A549 (cell line): ENCODE measurements around the gene TMEM120B. TPM values are rescaled to one million over a fixed set of nuclear protein-coding genes. Genes with fewer than 3 reads are reported as not detected.

Source experiments
- ATAC-seq, 2 experiments: fragments of 200-7000 bp in 1 of 2; fragments of >200 bp in 1 of 2; cut with Nextera tagmentation in 1 of 2; cut with Tn5 transposase in 1 of 2; 3 replicates each; pipeline versions ENCODE4 v1.8.0 to v1.9.1; 2018 to 2020; ENCODE audit warnings: mild to moderate bottlenecking in 1 of 2, moderate library complexity in 1 of 2
- CTCF ChIA-PET: fragments of 300-600 bp; sonication (Branson Sonifier 250); formaldehyde crosslinking; extraction: SDS; loops from one replicate; lab custom pipeline; 2021; ENCODE audit warnings: antibody characterized with exemption, inconsistent platforms; lab: Yijun Ruan, JAX
- POLR2A ChIA-PET: fragments of 350-600 bp; formaldehyde crosslinking; extraction: SDS; loops from one replicate; lab custom pipeline; 2021; ENCODE audit warnings: antibody characterized with exemption, inconsistent platforms; lab: Yijun Ruan, JAX
- DNase-seq, 2 experiments: peaks; one replicate each; pipeline versions ENCODE4 v3.0.0 to v3.0.0-alpha.2; 2011 to 2016; ENCODE audit warnings: low read depth in 1 of 2, low spot score in 1 of 2
- FAIRE-seq: peaks from 2 replicates; lab custom pipeline; 2011; peaks lifted over from hg19 to GRCh38; lab: Jason Lieb, UNC
- H3K27ac ChIP-seq, 2 experiments: fragments of >200 bp; sonication (Bioruptor Twin); formaldehyde crosslinking; 3 replicates each; pipeline ENCODE4 v1.5.1; 2016 to 2017
- H3K4me1 ChIP-seq: fragments of >200 bp; sonication (Bioruptor Twin); formaldehyde crosslinking; 3 replicates; pipeline ENCODE4 v1.6.1; 2016
- H3K4me2 ChIP-seq: fragments of >200 bp; sonication (Bioruptor Twin); formaldehyde crosslinking; 3 replicates; pipeline ENCODE4 v1.6.1; 2016
- H3K4me3 ChIP-seq: fragments of >200 bp; sonication (Bioruptor Twin); formaldehyde crosslinking; 3 replicates; pipeline ENCODE4 v1.5.1; 2016
- H3K9me3 ChIP-seq: fragments of >200 bp; sonication (Bioruptor Twin); formaldehyde crosslinking; 3 replicates; pipeline ENCODE4 v1.6.1; 2016
- BCL3 ChIP-seq: fragments of >200 bp; sonication (Bioruptor Twin); formaldehyde crosslinking; IDR thresholded peaks from 3 replicates; pipeline ENCODE4 v1.6.1; 2016
- CBX2 ChIP-seq: fragments of 200-600 bp; sonication (generic); IDR thresholded peaks from 2 replicates; pipeline ENCODE4 v1.6.1; 2016; ENCODE audit warnings: low read depth, mild to moderate bottlenecking, borderline replicate concordance
- CTCF ChIP-seq: fragments of >200 bp; sonication (Bioruptor Twin); formaldehyde crosslinking; IDR thresholded peaks from 3 replicates; pipeline ENCODE4 v1.5.1; 2016
- E2F6 ChIP-seq: IDR thresholded peaks from 2 replicates; pipeline ENCODE4 v1.6.1; 2012; ENCODE audit warnings: low read depth, borderline replicate concordance
- EHF ChIP-seq: fragments of 250-450 bp; sonication (Bioruptor Pico); IDR thresholded peaks from 2 replicates; pipeline ENCODE4 v1.5.0; 2020; ENCODE audit warnings: mild to moderate bottlenecking
- EHMT2 ChIP-seq: fragments of 200-600 bp; sonication (generic); IDR thresholded peaks from 2 replicates; pipeline ENCODE4 v1.6.1; 2016; ENCODE audit warnings: antibody characterized with exemption, low read depth, mild to moderate bottlenecking, moderate library complexity
- EP300 ChIP-seq, 2 experiments: fragments of >200 bp; sonication (Bioruptor Twin); formaldehyde crosslinking; IDR thresholded peaks; 2 replicates in 1 of 2; 3 replicates in 1 of 2; pipeline ENCODE4 v1.6.1; 2016 to 2017
- FOXS1 ChIP-seq: fragments of 250-450 bp; sonication (Bioruptor Pico); IDR thresholded peaks from 2 replicates; pipeline ENCODE4 v1.5.0; 2020; ENCODE audit warnings: mild to moderate bottlenecking, moderate library complexity
- HMGXB4 ChIP-seq: fragments of 250-450 bp; sonication (Bioruptor Pico); IDR thresholded peaks from 2 replicates; pipeline ENCODE4 v1.5.0; 2021; ENCODE audit warnings: mild to moderate bottlenecking, moderate library complexity, borderline replicate concordance
- HOXA7 ChIP-seq: fragments of 250-450 bp; sonication (Bioruptor Pico); IDR thresholded peaks from 2 replicates; pipeline ENCODE4 v1.5.0; 2020; ENCODE audit warnings: mild to moderate bottlenecking, moderate library complexity
- HOXB13 ChIP-seq: fragments of 250-450 bp; sonication (Bioruptor Pico); IDR thresholded peaks from 2 replicates; pipeline ENCODE4 v1.5.0; 2020; ENCODE audit warnings: low read depth, mild to moderate bottlenecking, moderate library complexity
- HOXB5 ChIP-seq: fragments of 250-450 bp; sonication (Bioruptor Pico); IDR thresholded peaks from 2 replicates; pipeline ENCODE4 v1.5.0; 2020; ENCODE audit warnings: mild to moderate bottlenecking, moderate library complexity
- KDM1A ChIP-seq: fragments of 200-600 bp; sonication (generic); IDR thresholded peaks from 2 replicates; pipeline ENCODE4 v1.6.1; 2016; ENCODE audit warnings: low read depth, mild to moderate bottlenecking
- KDM5A ChIP-seq: fragments of 200-600 bp; sonication (generic); IDR thresholded peaks from 2 replicates; pipeline ENCODE4 v1.6.1; 2016; ENCODE audit warnings: antibody characterized with exemption, mild to moderate bottlenecking
- MAFK ChIP-seq: fragments of 450-650 bp; IDR thresholded peaks from 2 replicates; pipeline ENCODE4 v1.6.1; 2014; ENCODE audit not compliant: partially characterized antibody
- MYC ChIP-seq: IDR thresholded peaks from 2 replicates; pipeline ENCODE4 v1.6.1; 2012; ENCODE audit warnings: mild to moderate bottlenecking, inconsistent platforms, low read length, improper control_type of control experiment, borderline replicate concordance
- POLR2AphosphoS2 ChIP-seq: conservative IDR thresholded peaks from 2 replicates; pipeline ENCODE4 v1.6.1; 2012; ENCODE audit warnings: low read length, improper control_type of control experiment, inconsistent platforms
- RCOR1 ChIP-seq: fragments of 150-350 bp; IDR thresholded peaks from 2 replicates; pipeline ENCODE4 v1.6.1; 2014; ENCODE audit warnings: antibody characterized with exemption, low read length, low read depth
- REST ChIP-seq: fragments of 200-600 bp; sonication (generic); IDR thresholded peaks from 2 replicates; pipeline ENCODE4 v1.6.1; 2016; ENCODE audit warnings: antibody characterized with exemption, mild to moderate bottlenecking, moderate library complexity
- RNF2 ChIP-seq: fragments of 200-600 bp; sonication (generic); IDR thresholded peaks from 2 replicates; pipeline ENCODE4 v1.6.1; 2016; ENCODE audit warnings: low read depth, mild to moderate bottlenecking, antibody characterized with exemption, moderate library complexity, borderline replicate concordance
- SMC3 ChIP-seq: fragments of >200 bp; sonication (Bioruptor Twin); formaldehyde crosslinking; IDR thresholded peaks from 3 replicates; pipeline ENCODE4 v1.6.1; 2018; ENCODE audit warnings: inconsistent platforms
- TFCP2L1 ChIP-seq: fragments of 250-450 bp; sonication (Bioruptor Pico); IDR thresholded peaks from 2 replicates; pipeline ENCODE4 v1.5.0; 2021; ENCODE audit warnings: mild to moderate bottlenecking
- TP53 ChIP-seq: fragments of 250-450 bp; sonication (Bioruptor Pico); IDR thresholded peaks from 2 replicates; pipeline ENCODE4 v1.5.0; 2021; ENCODE audit warnings: mild to moderate bottlenecking, moderate library complexity
- USF2 ChIP-seq: fragments of 450-650 bp; IDR thresholded peaks from 2 replicates; pipeline ENCODE4 v1.6.1; 2014; ENCODE audit warnings: antibody characterized with exemption
- ZC3H11A ChIP-seq: fragments of 450-650 bp; IDR thresholded peaks from 2 replicates; pipeline ENCODE4 v1.6.1; 2014; ENCODE audit warnings: antibody characterized with exemption, mild to moderate bottlenecking
- ZSCAN20 ChIP-seq: fragments of 250-450 bp; sonication (Bioruptor Pico); IDR thresholded peaks from 2 replicates; pipeline ENCODE4 v1.8.0; 2022; ENCODE audit warnings: mild to moderate bottlenecking, moderate library complexity
- WGBS: methylation state at CpG from one replicate; pipeline ENCODE4 v1.1.6; 2017; ENCODE audit errors: missing lambda C conversion rate; 5-methylcytosine and 5-hydroxymethylcytosine counted together
- polyA plus RNA-seq, 4 experiments: library from polyadenylated mRNA; depleted of rRNA in 3 of 4; stranded (reverse); fragments of >200 nt; fragmentation: RNase III in 1 of 4; extraction: RNeasy Plus Mini Kit Qiagen cat#74134 plus additional on column Dnase treatment in 1 of 4; gene quantifications; 2 replicates in 3 of 4; 3 replicates in 1 of 4; pipeline ENCODE4 v1.2.3, GENCODE V29; 2011 to 2017

Gene TMEM120B
- polyA plus RNA-seq, 2 of the 4 experiments (the other 2 are of a cell fraction) = 10.6 to 13.2 TPM

GRCh38 chr12:121776190-121777098 is 63.9 kb downstream of the TMEM120B start (continued):
- TF ChIP-seq HMGXB4 (no peak), RNF2 (no peak), TFCP2L1 (peak; percentile 20), CBX2 (no peak), FOXS1 (CRISPR knock-in tag) (no peak), EP300 (IDR thresholded peaks at IDR 0.05) (no peak), EHMT2 (no peak), SMC3 (peak; percentile 94), E2F6 (no peak), TP53 (CRISPR knock-in tag) (no peak), MYC (0 out of 2 replicates have a peak, but pooled peaks have one; percentile 35), CTCF (peak; percentile 91), POLR2AphosphoS2 (peak; percentile 88; the same call in 1 of the 2 replicates), USF2 (no peak), KDM5A (no peak), KDM1A (no peak), ZSCAN20 (CRISPR knock-in tag) (no peak), MAFK (no peak)

- POLR2A ChIA-PET = interaction anchor here (0.9 kb wide), 1 partner anchor 15 kb away, joined by 3 read pairs; no protein-coding TSS in a partner anchor
- TF ChIP-seq HOXA7 (CRISPR knock-in tag) (no peak), EP300 (IDR thresholded peaks at IDR 0.05) (no peak), ZSCAN20 (CRISPR knock-in tag) (no peak), REST (no peak), HOXB13 (no peak), RCOR1 (no peak), EHF (CRISPR knock-in tag) (no peak), ZC3H11A (no peak), BCL3 (no peak), EHMT2 (no peak), HOXB5 (CRISPR knock-in tag) (no peak)
Measured at GRCh38 chr12:121778567-121779421, 66.2 kb downstream of the TMEM120B start.

More at GRCh38 chr12:121778567-121779421, 66.2 kb downstream of the TMEM120B start:
- 85% methylated on average over 15 of the region's 17 CpGs for WGBS
- no peaks in the 10 kb centered on the region for H3K9me3 ChIP-seq
- DNase-seq = no peak
- CTCF ChIA-PET = interaction anchor here (0.8 to 72.2 kb wide), 6 partner anchors 7 to 110 kb away, joined by 3 to 2657 read pairs (median 258); partner anchors contain the start of genes PSMD9, RHOF and SETD1B
- peak overlapping the region in 1 of 2 experiments; percentile 59; a peak in 3 of 6 replicates for H3K27ac ChIP-seq
- FAIRE-seq = no peak
- H3K4me1 ChIP-seq = peaks cover 59% of the 10 kb centered on the region
- ATAC-seq = no peak
- no peak overlapping the region for H3K4me3 ChIP-seq
- H3K4me2 ChIP-seq = no peak overlapping the region
